ENCODE results near the gene ERN1.

DNA sequence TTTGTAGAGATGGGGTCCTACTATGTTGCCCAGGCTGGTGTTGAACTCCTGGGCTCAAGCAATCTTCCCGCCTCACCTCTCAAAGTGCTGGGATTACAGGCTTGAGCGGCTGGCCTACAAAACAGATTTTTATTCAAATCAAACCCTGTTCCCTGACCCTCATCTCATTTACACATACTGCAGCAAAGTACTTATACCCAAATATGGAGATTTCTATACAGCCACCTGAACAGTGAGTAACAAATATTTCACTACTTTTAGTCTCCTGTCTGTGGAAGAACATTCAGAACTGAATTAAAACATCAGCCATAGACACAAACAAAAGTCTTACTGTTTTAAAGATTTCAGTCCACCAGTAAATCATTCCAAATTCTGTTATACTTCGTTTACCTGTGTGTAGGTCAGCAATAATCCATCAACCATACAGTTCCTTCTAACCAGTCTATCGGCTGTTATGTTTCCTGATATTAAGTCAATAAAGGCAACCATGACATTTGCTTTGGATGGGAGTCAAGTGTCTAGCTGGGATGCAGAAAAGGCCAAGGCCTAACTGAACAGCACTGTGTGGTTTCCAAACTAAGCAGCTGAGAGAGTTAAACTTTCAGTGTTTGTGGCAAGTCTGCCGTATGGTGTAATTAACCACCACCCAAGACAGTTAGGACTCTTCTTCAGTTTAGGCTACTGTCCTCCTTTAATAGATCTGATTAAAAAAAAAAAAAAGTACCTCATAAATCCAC lies 22.3 kb downstream of the ERN1 start:
- TF ChIP-seq, protein P1, sequence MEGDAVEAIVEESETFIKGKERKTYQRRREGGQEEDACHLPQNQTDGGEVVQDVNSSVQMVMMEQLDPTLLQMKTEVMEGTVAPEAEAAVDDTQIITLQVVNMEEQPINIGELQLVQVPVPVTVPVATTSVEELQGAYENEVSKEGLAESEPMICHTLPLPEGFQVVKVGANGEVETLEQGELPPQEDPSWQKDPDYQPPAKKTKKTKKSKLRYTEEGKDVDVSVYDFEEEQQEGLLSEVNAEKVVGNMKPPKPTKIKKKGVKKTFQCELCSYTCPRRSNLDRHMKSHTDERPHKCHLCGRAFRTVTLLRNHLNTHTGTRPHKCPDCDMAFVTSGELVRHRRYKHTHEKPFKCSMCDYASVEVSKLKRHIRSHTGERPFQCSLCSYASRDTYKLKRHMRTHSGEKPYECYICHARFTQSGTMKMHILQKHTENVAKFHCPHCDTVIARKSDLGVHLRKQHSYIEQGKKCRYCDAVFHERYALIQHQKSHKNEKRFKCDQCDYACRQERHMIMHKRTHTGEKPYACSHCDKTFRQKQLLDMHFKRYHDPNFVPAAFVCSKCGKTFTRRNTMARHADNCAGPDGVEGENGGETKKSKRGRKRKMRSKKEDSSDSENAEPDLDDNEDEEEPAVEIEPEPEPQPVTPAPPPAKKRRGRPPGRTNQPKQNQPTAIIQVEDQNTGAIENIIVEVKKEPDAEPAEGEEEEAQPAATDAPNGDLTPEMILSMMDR (IDR thresholded peaks at IDR 0.05; ENCODE audit: borderline replicate concordance, extremely low read depth, low read length, poor library complexity, severe bottlenecking): no peak
- TF ChIP-seq EZH2 (IDR thresholded peaks at IDR 0.05; ENCODE audit: borderline replicate concordance, low read depth, low read length, severe bottlenecking): no peak

Measured in DND-41 (cell line).